Lung (tissue), 12 donors: ENCODE results near the gene MX1. TPM values are rescaled to one million over a fixed set of nuclear protein-coding genes. Genes with fewer than 3 reads are reported as not detected.
"Not testable (repeated sequence)": the region's sequence is repeated elsewhere in the genome, so short reads cannot be mapped to it uniquely, and the experiment has no call there.

Experiments used
- ATAC-seq: fragments of 200-7000 bp; cut with Tn5 transposase; one replicate; pipeline ENCODE4 v1.9.1; 2020; ENCODE audit warnings: moderate number of reproducible peaks; ENCODE audit not compliant: insufficient read depth, low FRiP score
- DNase-seq, 3 donors: peaks; one replicate each; pipeline ENCODE4 v3.0.0-alpha.2; 2013 to 2017
- H3K27ac ChIP-seq, 2 donors: one replicate each; pipeline ENCODE4 v1.5.1; 2013; ENCODE audit warnings: mild to moderate bottlenecking in 2 of 2, moderate library complexity in 2 of 2, control low read depth in 1 of 2, inconsistent platforms in 1 of 2, low read depth in 1 of 2, low read length in 1 of 2
- H3K27me3 ChIP-seq, 3 donors: one replicate each; pipeline ENCODE4 v1.5.1; 2013; ENCODE audit warnings: low read length in 2 of 3; ENCODE audit not compliant: control insufficient read depth in 3 of 3, insufficient read depth in 3 of 3
- H3K36me3 ChIP-seq, 4 donors: one replicate each; pipeline ENCODE4 v1.5.1; 2013; ENCODE audit warnings: low read length in 4 of 4, mild to moderate bottlenecking in 1 of 4, moderate library complexity in 1 of 4; ENCODE audit not compliant: control insufficient read depth in 4 of 4, insufficient read depth in 4 of 4
- H3K4me1 ChIP-seq, 5 donors: one replicate each; pipeline ENCODE4 v1.5.1; 2013; ENCODE audit warnings: low read length in 5 of 5, mild to moderate bottlenecking in 2 of 5, moderate library complexity in 1 of 5; ENCODE audit not compliant: control insufficient read depth in 5 of 5, insufficient read depth in 5 of 5
- H3K4me3 ChIP-seq: one replicate; pipeline ENCODE4 v1.5.1; 2013; ENCODE audit warnings: mild to moderate bottlenecking, control low read depth, moderate library complexity
- H3K9ac ChIP-seq, 2 donors: one replicate each; pipeline ENCODE4 v1.5.1; 2013; ENCODE audit warnings: low read length in 2 of 2, control low read depth in 1 of 2; ENCODE audit not compliant: insufficient read depth in 1 of 2
- H3K9me3 ChIP-seq, 4 donors: one replicate each; pipeline ENCODE4 v1.5.1; 2013; ENCODE audit warnings: low read length in 3 of 4, mild to moderate bottlenecking in 1 of 4, moderate library complexity in 1 of 4; ENCODE audit not compliant: control insufficient read depth in 4 of 4, insufficient read depth in 3 of 4
- WGBS, 2 donors: extraction: QIAGEN DNeasy Blood & Tissue Kit; methylation state at CpG; one replicate each; pipeline ENCODE4 v1.1.7; 2013; 5-methylcytosine and 5-hydroxymethylcytosine counted together
- polyA plus RNA-seq, 2 donors: library from polyadenylated mRNA; stranded (reverse); fragments of 200-250 nt; gene quantifications; one replicate each; pipeline ENCODE4 v1.2.1, GENCODE V29; 2013
- total RNA-seq, 2 donors: library from RNA; depleted of rRNA in 1 of 2; stranded (reverse); fragments of >200 nt in 1 of 2; gene quantifications; one replicate each; pipeline ENCODE4 v1.2.1, GENCODE V29; 2014 to 2021
- TF ChIP-seq, protein P1 (sequence below): IDR thresholded peaks from 2 replicates; pipeline ENCODE4 v1.5.1; 2012; ENCODE audit warnings: mild to moderate bottlenecking; ENCODE audit errors: control extremely low read depth, extremely low read depth
- donor health status: control.
- donor health status: control.
- donor health status: Bipolar disorder and iron deficiency.
- donor health status: healthy.
- donor health status: DM: yes; HTN: yes; CAD: no.

MX1 gene
- total and polyA plus RNA-seq, 4 donors = 18.9 to 43.5 (median 31.3) TPM

DNA sequence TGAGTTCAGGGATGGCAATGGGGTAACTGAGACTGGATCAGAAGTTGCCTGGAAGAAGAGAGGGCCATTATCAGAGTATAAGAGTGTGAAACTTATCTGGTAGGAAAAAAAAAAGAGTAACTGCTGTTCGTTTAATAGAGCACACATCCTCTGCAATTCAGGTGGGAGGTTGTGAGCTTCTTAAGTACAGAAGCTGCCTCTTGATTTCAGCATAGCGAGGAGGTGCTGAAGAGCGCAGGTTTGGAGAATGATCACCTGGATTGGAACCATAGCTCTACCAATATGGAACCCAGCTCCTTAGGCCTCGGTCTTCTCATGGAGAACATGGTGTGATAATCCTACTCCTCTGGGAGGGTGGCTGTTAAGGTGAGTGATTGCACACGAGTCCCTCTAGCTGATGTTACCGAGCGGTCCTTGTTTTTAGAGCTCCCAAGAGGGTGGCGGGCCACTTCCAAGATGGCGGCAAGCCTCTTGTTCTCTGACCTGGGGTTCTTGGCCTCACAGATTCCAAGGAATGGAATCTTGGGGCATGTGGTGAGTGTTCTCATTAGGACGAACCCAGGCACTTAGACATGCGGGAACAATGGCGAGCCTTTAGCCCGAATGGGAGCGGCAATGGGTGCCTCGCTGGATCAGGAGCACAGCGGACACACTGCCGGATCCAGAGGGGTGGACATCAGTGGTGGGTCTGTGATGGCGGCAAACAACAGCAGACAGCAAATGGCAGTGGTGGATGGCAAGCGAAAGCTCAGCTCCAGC is 3.3 kb upstream of the MX1 start:
- Histone ChIP-seq H3K4me3 (no peak overlapping the region), H3K27me3 (peaks cover 0 to 13% (median 8%) of the 10 kb centered on the region in 3 donors), H3K36me3 (no peaks in the 10 kb centered on the region), H3K9me3 (no peaks in the 10 kb centered on the region), H3K4me1 (peaks cover 0 to 10% (median 6%) of the 10 kb centered on the region in 5 donors), H3K9ac (no peak overlapping the region), H3K27ac (no peak overlapping the region)
- TF ChIP-seq, protein P1, sequence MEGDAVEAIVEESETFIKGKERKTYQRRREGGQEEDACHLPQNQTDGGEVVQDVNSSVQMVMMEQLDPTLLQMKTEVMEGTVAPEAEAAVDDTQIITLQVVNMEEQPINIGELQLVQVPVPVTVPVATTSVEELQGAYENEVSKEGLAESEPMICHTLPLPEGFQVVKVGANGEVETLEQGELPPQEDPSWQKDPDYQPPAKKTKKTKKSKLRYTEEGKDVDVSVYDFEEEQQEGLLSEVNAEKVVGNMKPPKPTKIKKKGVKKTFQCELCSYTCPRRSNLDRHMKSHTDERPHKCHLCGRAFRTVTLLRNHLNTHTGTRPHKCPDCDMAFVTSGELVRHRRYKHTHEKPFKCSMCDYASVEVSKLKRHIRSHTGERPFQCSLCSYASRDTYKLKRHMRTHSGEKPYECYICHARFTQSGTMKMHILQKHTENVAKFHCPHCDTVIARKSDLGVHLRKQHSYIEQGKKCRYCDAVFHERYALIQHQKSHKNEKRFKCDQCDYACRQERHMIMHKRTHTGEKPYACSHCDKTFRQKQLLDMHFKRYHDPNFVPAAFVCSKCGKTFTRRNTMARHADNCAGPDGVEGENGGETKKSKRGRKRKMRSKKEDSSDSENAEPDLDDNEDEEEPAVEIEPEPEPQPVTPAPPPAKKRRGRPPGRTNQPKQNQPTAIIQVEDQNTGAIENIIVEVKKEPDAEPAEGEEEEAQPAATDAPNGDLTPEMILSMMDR = no peak
- ATAC-seq = no peak
- WGBS, 2 donors = 95 to 97% methylated on average over 19 of the region's 19 CpGs
- DNase-seq = no peak

DNA sequence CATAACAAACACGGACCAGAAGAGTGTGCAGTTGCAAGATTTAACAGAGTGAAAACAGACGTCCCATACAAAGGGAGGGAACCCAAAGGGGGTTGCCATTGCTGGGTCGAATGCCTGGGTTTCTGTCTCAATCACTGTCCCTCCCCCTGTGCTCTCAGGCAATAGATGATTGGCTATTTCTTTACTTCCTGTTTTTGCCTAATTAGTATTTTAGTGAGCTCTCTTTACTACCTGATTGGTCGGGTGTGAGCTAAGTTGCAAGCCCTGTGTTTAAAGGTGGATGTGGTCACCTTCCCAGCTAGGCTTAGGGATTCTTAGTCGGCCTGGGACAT is 2.8 kb upstream of the MX1 start:
- 66 to 81% methylated on average over 5 of the region's 5 CpGs for WGBS, 2 donors
- not testable (repeated sequence) for H3K9ac ChIP-seq, DNase-seq, H3K9me3 ChIP-seq, H3K27ac ChIP-seq, H3K36me3 ChIP-seq, H3K4me3 ChIP-seq, ATAC-seq
- Histone ChIP-seq H3K4me1 (peaks cover 0 to 10% (median 6%) of the 10 kb centered on the region in 5 donors), H3K27me3 (peaks cover 0 to 13% (median 12%) of the 10 kb centered on the region in 3 donors)

DNA sequence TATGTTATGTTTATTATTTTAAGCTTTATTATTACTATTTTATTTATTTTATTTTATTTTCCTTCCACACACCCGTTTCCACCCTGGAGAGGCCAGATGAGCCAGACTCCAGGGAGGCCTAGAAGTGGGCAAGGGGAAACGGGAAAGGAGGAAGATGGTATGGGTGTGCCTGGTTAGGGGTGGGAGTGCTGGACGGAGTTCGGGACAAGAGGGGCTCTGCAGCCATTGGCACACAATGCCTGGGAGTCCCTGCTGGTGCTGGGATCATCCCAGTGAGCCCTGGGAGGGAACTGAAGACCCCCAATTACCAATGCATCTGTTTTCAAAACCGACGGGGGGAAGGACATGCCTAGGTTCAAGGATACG is 468 bp upstream of the MX1 start:
- DNase-seq = no peak
- 36 to 46% methylated on average over 7 of the region's 7 CpGs for WGBS, 2 donors

More for the DNA sequence above, 468 bp upstream of the MX1 start:
- ATAC-seq = no peak
- H3K4me3 ChIP-seq = peak overlapping the region; percentile 57
- H3K9me3 ChIP-seq = no peaks in the 10 kb centered on the region
- peaks cover 0 to 9% (median 5%) of the 10 kb centered on the region in 5 donors for H3K4me1 ChIP-seq
- peaks cover 0 to 15% (median 0%) of the 10 kb centered on the region in 4 donors for H3K36me3 ChIP-seq
- H3K9ac ChIP-seq = no peak overlapping the region
- peak overlapping the region; percentile 5 to 87 for H3K27ac ChIP-seq
- TF ChIP-seq, protein P1 = no peak
- peaks cover 0 to 15% (median 13%) of the 10 kb centered on the region in 3 donors for H3K27me3 ChIP-seq
